Measurements from ENCODE around the gene BRSK2. TPM values are rescaled to one million over a fixed set of nuclear protein-coding genes. Genes with fewer than 3 reads are reported as not detected.

Gene BRSK2
- total RNA-seq, 1 donor from 2014 or later, result 0.93 TPM

GRCh38 chr11:1448882-1449281 lies 59.1 kb downstream of the BRSK2 start:
- no peak for DNase-seq (ENCODE audit: extremely low read depth, low read depth, low spot score)

GRCh38 chr11:1449490-1450243 lies 59.9 kb downstream of the BRSK2 start:
- no peak for DNase-seq (ENCODE audit: extremely low read depth, low read depth, low spot score)

GRCh38 chr11:1450344-1450875 lies 60.7 kb downstream of the BRSK2 start:
- DNase-seq (ENCODE audit: extremely low read depth, low read depth, low spot score), result no peak

DNA sequence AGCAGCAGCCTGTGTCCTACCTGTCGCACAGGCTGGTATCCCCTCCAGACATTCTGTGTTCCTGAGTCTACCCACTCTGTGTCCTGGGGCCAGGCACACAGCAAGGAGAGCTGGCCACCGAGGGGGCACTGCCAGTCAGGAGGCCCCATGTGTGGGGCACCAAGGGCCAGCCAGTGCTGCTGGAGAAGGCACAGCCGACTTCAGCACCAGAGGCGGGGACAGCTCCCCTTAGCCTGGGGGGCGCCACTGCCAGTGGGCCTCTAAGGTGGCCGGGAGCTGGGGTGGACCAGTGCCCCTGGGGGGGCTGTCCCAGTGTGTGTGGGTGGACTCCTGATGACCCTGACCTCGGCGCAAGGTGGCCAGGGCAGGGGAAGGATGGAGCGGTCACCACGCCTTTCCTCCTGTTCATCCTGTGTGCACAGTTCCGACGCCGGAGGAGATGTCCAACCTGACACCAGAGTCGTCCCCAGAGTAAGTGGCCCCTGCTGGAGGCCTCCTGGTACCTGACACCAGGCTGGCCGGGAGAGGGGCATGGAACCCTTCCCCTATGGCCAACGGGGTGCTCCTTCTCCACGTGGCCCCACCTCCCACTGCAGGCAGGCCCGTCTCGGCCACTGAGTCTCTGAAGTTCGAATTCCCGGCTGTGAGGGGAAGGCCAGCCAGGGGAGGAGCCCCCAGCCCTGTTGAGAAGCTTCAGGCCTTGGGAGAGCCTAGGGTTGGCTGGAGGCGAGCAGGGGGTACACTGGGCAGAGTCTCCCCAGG lies 61.4 kb downstream of the BRSK2 start:
- no peak for DNase-seq (ENCODE audit: extremely low read depth, low read depth, low spot score)

DNA sequence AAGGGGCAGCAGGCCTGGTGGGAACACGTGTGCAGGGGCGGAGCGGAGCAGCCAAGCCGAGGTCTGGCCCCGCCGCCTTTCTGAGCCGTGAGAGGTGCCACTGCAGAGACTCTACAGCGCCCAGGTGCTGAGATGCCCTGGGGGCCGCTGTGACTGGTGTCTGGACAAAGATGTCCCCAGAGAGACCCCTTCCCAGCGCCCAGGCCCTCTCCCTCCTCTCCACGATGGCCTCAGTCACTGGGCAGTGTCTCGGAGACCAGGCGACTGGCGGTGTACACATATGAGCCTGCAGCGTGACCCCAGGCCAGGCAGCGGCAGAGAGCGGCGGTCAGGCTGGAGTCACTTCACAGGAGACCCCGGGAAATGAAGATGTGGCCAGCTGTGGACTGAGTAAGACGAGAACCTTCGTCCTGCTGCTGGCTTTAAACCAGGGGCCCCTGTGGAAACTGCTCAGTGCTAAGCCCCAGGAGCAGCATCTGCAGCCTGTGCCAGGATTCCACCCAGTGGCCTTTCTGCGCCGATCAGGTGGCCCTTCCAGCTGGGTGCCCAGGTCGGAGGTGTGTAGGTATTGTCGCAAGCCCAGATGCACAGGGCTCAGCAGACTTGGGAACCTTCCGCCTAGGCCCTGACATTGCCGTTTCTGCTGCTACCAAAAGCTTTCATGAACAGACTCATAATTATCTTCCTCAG lies 62.2 kb downstream of the BRSK2 start:
- DNase-seq (ENCODE audit: extremely low read depth, low read depth, low spot score), result no peak

GRCh38 chr11:1452744-1453143 lies 63.0 kb downstream of the BRSK2 start:
- DNase-seq (ENCODE audit: extremely low read depth, low read depth, low spot score), result no peak

DNA sequence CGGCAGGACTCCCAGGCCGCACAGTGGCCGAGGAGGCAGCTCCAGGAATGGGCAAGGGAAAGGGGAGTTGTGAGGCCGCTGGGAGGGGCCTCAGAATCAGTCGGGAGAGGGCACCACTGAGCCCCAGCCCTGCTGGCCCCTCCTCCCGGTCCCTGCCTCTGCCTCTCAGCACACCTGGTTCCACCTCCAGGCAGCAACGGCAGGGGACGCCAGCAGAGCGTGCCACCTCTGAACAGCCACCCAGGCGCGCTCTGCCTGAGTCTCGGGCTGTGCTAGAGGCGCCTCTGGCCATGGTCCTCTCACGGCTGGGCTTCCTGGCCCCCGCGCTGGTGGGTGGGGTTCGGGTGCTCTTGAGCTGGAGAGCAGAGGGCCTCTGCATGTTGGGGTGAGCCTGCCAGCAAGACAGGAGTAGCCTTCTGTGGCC lies 63.9 kb downstream of the BRSK2 start:
- no peak for DNase-seq (ENCODE audit: extremely low read depth, low read depth, low spot score)

DNA sequence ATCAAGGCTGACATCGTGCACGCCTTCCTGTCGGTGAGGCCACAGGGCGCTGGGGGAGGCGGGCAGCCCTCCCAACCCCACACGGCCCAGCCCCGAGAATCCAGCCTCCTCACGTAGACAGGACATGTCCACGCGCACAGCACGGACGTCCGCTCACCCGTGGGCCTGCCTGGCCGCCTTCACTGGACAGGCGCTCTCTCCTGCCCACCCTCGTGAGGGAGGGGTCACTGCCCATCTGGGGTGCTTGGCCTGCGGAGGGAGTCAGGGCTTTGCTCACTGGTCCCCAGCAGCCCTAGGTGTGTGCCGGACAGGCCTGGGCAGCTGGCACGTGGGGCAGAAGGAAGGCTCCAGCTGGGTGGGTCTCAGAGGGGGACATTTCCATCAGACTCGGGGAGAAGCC lies 64.8 kb downstream of the BRSK2 start:
- DNase-seq (ENCODE audit: extremely low read depth, low read depth, low spot score), result no peak

- DNase-seq (ENCODE audit: extremely low read depth, low read depth, low spot score), result no peak
Observed at GRCh38 chr11:1455032-1455762, 65.5 kb downstream of the BRSK2 start.

DNA sequence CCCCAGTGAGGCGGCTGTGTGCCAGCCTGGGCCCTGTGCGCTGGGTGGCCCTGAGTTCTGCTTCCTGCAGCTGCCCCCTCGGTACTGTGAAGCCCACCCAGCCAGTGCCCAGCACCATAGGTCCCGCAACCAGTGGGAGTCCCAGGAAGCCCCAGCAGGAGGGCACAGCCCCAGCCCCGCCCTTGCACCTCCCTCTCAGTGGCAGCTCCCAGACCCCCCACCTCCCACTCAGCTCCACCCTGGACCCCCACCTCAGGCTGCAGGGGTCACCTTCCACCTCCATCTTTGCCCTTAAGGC lies 66.0 kb downstream of the BRSK2 start:
- no peak for DNase-seq (ENCODE audit: extremely low read depth, low read depth, low spot score)

- no peak for DNase-seq (ENCODE audit: extremely low read depth, low read depth, low spot score)
Observed at GRCh38 chr11:1456176-1456575, 66.4 kb downstream of the BRSK2 start.

DNA sequence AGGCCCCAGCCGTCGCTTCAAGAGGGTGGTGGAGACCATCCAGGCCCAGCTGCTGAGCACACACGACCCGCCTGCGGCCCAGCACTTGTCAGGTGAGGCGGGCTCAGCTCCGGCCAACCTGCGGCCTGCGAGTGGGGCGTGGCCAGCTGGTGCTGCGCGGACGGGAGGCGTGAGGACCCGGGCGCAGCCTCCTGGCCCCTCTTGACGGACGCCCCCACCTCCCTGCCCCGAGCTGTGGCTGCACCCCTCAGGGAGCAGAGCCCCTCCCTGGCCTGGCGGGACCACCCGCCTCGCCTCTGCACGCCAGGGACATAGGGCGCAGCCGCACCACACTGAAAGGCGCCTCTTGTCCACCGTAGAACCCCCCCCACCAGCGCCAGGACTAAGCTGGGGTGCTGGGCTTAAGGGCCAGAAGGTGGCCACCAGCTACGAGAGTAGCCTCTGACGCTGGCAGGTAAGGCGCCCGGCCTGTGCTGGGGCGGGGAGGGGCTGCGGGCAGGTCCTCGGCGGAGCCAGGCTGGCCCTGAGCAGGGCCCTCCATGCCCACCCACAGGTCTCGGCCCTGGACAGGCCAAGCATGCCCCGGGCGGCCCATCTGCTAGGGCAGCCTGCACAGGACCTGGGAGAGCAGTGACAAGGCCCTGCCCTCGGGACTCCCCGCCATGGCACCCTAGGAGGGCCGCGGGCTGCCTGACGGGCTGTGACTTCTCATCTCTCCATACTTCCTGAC lies 67.0 kb downstream of the BRSK2 start:
- no peak for DNase-seq (ENCODE audit: extremely low read depth, low read depth, low spot score)

- DNase-seq (ENCODE audit: extremely low read depth, low read depth, low spot score), result no peak
Observed at GRCh38 chr11:1457326-1457680, 67.6 kb downstream of the BRSK2 start.

DNA sequence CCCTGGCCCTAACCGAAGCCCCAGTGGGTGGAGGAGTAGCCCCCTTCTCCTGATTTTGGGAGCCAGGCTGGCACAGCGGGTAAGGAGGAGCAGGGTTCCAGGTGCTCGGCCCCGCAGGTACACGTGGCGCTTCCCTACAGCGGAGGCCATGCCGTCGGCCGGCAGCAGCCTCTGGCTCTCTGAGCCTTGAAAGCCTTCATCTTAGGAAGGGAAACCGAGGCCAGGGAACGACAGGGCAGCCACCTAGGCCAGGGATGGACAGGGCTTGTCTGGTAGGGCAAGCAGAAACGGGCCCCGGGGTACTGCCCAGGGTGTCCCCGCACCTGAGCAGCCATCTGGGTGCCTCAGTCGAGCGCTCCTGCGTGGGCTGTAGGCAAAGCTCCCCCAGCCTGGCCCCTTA lies 68.1 kb downstream of the BRSK2 start:
- DNase-seq (ENCODE audit: extremely low read depth, low read depth, low spot score), result no peak

- DNase-seq (ENCODE audit: extremely low read depth, low read depth, low spot score), result no peak
Observed at GRCh38 chr11:1458340-1459218, 68.8 kb downstream of the BRSK2 start.

DNA sequence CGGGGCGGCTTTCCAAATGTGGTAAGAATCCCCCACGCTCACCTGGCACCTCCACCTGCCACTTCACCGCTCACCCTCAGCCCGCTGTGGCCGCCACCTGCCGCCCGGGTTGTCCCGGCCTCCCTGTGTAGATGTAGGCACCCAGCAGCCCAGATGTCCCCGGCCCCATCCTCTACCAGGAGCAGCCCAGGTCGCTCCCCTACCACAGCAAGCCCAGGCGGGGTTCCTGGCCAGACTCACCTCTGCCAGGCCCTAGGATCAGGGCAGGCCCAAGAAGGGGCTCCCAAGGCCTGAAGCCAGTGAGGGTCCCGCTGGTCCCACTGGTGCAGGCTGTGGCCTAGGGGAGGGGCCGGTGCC lies 69.5 kb downstream of the BRSK2 start:
- no peak for DNase-seq (ENCODE audit: extremely low read depth, low read depth, low spot score)

- no peak for DNase-seq (ENCODE audit: extremely low read depth, low read depth, low spot score)
Observed at GRCh38 chr11:1459764-1460395, 70.1 kb downstream of the BRSK2 start.

DNA sequence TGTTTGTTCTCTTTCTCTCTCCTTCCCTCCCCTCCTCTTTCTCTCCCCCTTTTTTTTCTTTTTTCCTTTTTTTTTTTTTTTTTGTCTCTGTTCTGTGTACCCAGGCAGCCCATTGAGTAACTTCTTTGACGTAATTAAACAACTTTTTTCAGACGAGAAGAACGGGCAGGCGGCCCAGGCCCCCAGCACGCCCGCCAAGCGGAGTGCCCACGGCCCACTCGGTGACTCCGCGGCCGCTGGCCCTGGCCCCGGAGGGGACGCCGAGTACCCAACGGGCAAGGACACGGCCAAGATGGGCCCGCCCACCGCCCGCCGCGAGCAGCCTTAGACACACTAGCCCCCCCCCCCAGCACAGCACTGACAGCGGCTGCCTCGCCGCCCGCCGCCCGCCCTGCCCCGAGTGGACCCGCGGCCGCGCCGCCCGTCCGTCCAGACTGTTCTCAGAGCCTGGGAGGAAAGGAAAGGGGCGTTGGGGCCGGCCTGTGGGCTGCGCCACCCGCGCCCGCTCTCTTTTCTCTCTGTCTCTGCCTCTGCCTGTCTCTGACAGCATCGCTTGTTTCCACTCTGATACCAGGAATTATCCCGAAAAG lies 70.8 kb downstream of the BRSK2 start:
- no peak for DNase-seq (ENCODE audit: extremely low read depth, low read depth, low spot score)
